Heart left ventricle (tissue), 13 donors: Measurements from ENCODE around the gene UQCC5.

ENCODE experiments used
- POLR2A ChIP-seq, 2 donors: fragments of 450-650 bp; IDR thresholded peaks; one replicate each; pipeline ENCODE4 v1.6.1; 2017; ENCODE audit warnings: antibody characterized with exemption in 2 of 2, mild to moderate bottlenecking in 2 of 2, moderate library complexity in 2 of 2
- TF ChIP-seq, protein P1 (sequence below), 12 donors: fragments of 200-600 bp; sonication (generic) in 4 of 12; IDR thresholded peaks; one replicate each; pipeline versions ENCODE4 v1.5.0 to v1.8.0; 2018 to 2022; ENCODE audit warnings: antibody characterized with exemption in 12 of 12, mild to moderate bottlenecking in 5 of 12
- donor health status: ischemic (EF 13 %, LVEDD 7.1; RV severe dilation, severe dysfunction).
- donor health status: DM: no; HTN: yes; CAD: no.
- donor health status: DM: no; HTN: no; CAD: no.
- donor health status: ischemic (EF 25% LVEDD 6.9; RV normal size, moderate dysfunction).
- donor health status: ischemic (EF 25% LVEDD 5.7; RV mildly dilated, moderate dysfunction).
- donor health status: ischemic (EF 35%, LVEDD 5.7; RV mildly dilated, moderate dysfunction).
- donor health status: nonischemic (EF 11% LVEDD 7.7; RV severe dilation, severe dysfunction).
- donor health status: DM: yes; HTN: yes; CAD: no.
- donor health status: PGD.
- donor health status: ischemic (EF 29% LVEDD 5.4; RV normal size, mild dysfunction).
- donor health status: nonischemic (EF 23%, LVEDD 6.1; RV moderate dilation, normal function).

DNA sequence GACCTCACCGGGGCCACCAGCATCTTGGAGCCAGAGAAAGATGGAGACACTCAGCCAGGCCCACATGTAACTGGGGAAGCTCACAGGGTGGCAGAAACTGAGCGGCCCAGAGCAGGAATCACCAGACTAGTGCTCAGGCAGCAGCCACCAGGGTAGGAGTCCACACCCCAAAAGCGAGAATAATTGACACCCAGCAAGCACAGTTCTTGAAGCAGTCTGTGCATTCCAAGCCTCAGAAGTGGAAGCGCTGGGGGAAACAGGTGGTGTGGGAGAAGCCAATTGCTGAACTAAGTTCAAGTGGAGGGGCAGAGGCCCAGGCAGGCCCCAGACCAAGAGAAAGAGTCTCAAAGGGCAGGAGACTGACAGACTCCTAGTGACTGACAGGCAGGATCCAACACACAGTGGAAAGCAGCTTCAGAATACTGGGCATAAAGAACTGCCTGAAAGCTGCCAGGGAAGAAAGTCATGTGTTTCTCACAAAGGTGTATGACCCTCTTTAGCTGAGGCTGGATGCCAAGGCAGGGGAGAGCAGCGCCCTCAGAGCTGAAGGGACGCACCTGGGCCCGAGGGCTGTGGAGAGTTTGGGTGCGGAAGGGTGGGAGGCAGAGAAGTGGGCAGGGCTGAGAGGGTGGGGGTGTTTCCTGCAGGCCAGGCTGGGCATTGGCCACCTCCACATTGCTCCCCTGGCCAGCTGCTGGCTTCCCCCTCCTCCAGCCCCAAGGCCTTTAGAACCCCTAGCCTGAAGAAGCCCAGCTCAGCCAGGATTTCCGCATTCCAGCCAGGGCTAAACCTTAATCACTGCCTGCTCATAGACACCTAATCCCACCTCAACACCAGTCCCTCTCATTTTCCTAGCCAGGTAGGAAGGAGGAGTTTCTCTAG, 10.5 kb upstream of the UQCC5 start:
- TF ChIP-seq, protein P1, sequence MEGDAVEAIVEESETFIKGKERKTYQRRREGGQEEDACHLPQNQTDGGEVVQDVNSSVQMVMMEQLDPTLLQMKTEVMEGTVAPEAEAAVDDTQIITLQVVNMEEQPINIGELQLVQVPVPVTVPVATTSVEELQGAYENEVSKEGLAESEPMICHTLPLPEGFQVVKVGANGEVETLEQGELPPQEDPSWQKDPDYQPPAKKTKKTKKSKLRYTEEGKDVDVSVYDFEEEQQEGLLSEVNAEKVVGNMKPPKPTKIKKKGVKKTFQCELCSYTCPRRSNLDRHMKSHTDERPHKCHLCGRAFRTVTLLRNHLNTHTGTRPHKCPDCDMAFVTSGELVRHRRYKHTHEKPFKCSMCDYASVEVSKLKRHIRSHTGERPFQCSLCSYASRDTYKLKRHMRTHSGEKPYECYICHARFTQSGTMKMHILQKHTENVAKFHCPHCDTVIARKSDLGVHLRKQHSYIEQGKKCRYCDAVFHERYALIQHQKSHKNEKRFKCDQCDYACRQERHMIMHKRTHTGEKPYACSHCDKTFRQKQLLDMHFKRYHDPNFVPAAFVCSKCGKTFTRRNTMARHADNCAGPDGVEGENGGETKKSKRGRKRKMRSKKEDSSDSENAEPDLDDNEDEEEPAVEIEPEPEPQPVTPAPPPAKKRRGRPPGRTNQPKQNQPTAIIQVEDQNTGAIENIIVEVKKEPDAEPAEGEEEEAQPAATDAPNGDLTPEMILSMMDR (IDR thresholded peaks at IDR 0.05): no peak
- no peak for TF ChIP-seq POLR2A (IDR thresholded peaks at IDR 0.05)
